GM12892 (cell line): ENCODE data around the gene GDAP1L1.

Experiments used
- POLR2A ChIP-seq: IDR thresholded peaks from 2 replicates; pipeline ENCODE4 v1.6.1; 2011; ENCODE audit warnings: low read depth, low read length, control low read depth
- POLR2AphosphoS5 ChIP-seq: IDR thresholded peaks from 2 replicates; pipeline ENCODE4 v1.6.1; 2011; ENCODE audit warnings: low read depth, low read length, control low read depth
- TAF1 ChIP-seq: IDR thresholded peaks from 2 replicates; pipeline ENCODE4 v1.6.1; 2011; ENCODE audit warnings: low read depth, mild to moderate bottlenecking, control low read depth, low read length, borderline replicate concordance

DNA sequence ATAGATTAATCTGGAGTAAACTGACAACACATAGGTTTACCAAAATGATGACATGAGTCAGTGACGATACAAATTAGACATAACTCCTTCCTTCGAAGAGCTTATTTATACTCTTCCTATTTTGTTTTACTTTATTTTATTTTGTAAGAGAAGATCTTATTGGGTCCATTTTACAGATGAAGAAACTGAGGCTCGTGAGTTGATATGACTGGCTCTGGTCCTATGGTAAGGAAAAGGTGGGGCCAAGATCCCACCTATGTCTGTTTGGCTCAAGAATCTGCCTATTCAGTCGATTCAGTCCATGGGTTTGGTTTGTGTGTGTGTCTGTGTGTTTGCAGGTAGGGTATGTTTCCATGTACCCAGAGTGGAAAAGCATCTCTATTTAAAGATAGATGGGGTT lies 81.3 kb downstream of the GDAP1L1 start:
- TF ChIP-seq POLR2A (no peak), POLR2AphosphoS5 (no peak), TAF1 (no peak)
